CD4-positive, alpha-beta memory T cell (primary cell): ENCODE measurements around the gene HSF5. TPM values are rescaled to one million over a fixed set of nuclear protein-coding genes. Genes with fewer than 3 reads are reported as not detected.
A peak's percentile ranks its signal among the peaks of the same experiment; 100 is the strongest.

Experiments
- CTCF ChIA-PET: fragments of 350-600 bp; sonication (Branson Sonifier 250); formaldehyde crosslinking; loops from one replicate; lab custom pipeline; 2021; ENCODE audit warnings: inconsistent platforms; ENCODE audit not compliant: partially characterized antibody; lab: Charles Lee
- POLR2A ChIA-PET: fragments of 350-600 bp; sonication (Branson Sonifier 250); formaldehyde crosslinking; loops from one replicate; lab custom pipeline; 2021; ENCODE audit not compliant: partially characterized antibody; lab: Charles Lee
- DNase-seq, 5 donors: peaks; one replicate each; pipeline versions ENCODE4 v3.0.0 to v3.0.0-alpha.2; 2020 to 2022; ENCODE audit warnings: mixed read lengths in 1 of 5
- H3K27ac ChIP-seq: one replicate; pipeline ENCODE4 v1.7.0; 2013; ENCODE audit warnings: low read depth, low read length
- H3K27me3 ChIP-seq: 2 replicates; pipeline ENCODE4 v1.7.0; 2013; ENCODE audit warnings: mild to moderate bottlenecking, low read length, moderate library complexity; ENCODE audit not compliant: insufficient read depth
- H3K36me3 ChIP-seq: 2 replicates; pipeline ENCODE4 v1.7.0; 2013; ENCODE audit warnings: mild to moderate bottlenecking, low read length, moderate library complexity; ENCODE audit not compliant: insufficient read depth
- H3K4me1 ChIP-seq: 2 replicates; pipeline ENCODE4 v1.7.0; 2013; ENCODE audit warnings: mild to moderate bottlenecking, low read length, moderate library complexity; ENCODE audit not compliant: insufficient read depth
- H3K4me3 ChIP-seq, 2 donors: one replicate each; pipeline ENCODE4 v1.7.0; 2013; ENCODE audit warnings: low read length in 2 of 2, mild to moderate bottlenecking in 1 of 2
- H3K9me3 ChIP-seq, 2 donors: one replicate each; pipeline ENCODE4 v1.7.0; 2013; ENCODE audit warnings: low read length in 2 of 2, control low read depth in 1 of 2; ENCODE audit not compliant: control insufficient read depth in 1 of 2
- H3K27ac Mint-ChIP-seq, 7 donors: one replicate each; pipeline ENCODE4 v1.8.0; 2020 to 2021; ENCODE audit warnings: mixed read lengths in 7 of 7, mild to moderate bottlenecking in 6 of 7, inconsistent platforms in 3 of 7, moderate library complexity in 3 of 7
- H3K27me3 Mint-ChIP-seq, 2 donors: one replicate each; pipeline ENCODE4 v1.8.0; 2020 to 2021; ENCODE audit warnings: mixed read lengths in 2 of 2
- H3K36me3 Mint-ChIP-seq, 2 donors: one replicate each; pipeline ENCODE4 v1.8.0; 2020 to 2021; ENCODE audit warnings: mixed read lengths in 2 of 2, inconsistent platforms in 1 of 2, mild to moderate bottlenecking in 1 of 2
- H3K4me1 Mint-ChIP-seq, 4 donors: one replicate each; pipeline ENCODE4 v1.8.0; 2020 to 2021; ENCODE audit warnings: mixed read lengths in 4 of 4, mild to moderate bottlenecking in 1 of 4
- H3K4me3 Mint-ChIP-seq, 8 donors: one replicate each; pipeline ENCODE4 v1.8.0; 2020 to 2021; ENCODE audit warnings: mixed read lengths in 8 of 8, mild to moderate bottlenecking in 7 of 8, moderate library complexity in 6 of 8, inconsistent platforms in 3 of 8
- H3K9me3 Mint-ChIP-seq, 8 donors: one replicate each; pipeline ENCODE4 v1.8.0; 2020 to 2021; ENCODE audit warnings: mixed read lengths in 8 of 8, mild to moderate bottlenecking in 5 of 8, inconsistent platforms in 3 of 8, moderate library complexity in 1 of 8
- intact Hi-C: fragments of 100-400 bp; cut with micrococcal nuclease; formaldehyde crosslinking; loops from one replicate; pipeline ENCODE4 v1.15.1; 2023
- polyA plus RNA-seq, 2 donors: library from polyadenylated mRNA; unstranded; fragments of 300-500 nt; fragmentation: Illumina TruSeq; gene quantifications; one replicate each; pipeline ENCODE4 v1.2.3, GENCODE V29; 2021
- total RNA-seq, 2 experiments: library from RNA; stranded (reverse); gene quantifications; one replicate each; pipeline ENCODE4 v1.2.3, GENCODE V29; 2021

The HSF5 gene
- total and polyA plus RNA-seq, 4 experiments from 2014 or later: 0.84 to 2.4 (median 1.7) TPM

GRCh38 chr17:58380207-58381123 lies 107.7 kb downstream of the HSF5 start:
- intact Hi-C loops: no loop called here
- Mint-ChIP-seq H3K4me1 (peaks cover 37 to 53% (median 39%) of the 10 kb centered on the region in 4 donors), H3K27ac (peak overlapping the region in 2 of 7 donors; percentile 44 to 83), H3K9me3 (no peaks in the 10 kb centered on the region), H3K4me3 (no peak overlapping the region), H3K27me3 (no peaks in the 10 kb centered on the region), H3K36me3 (no peaks in the 10 kb centered on the region)
- Histone ChIP-seq H3K4me1 (peaks cover 44% of the 10 kb centered on the region), H3K36me3 (no peaks in the 10 kb centered on the region), H3K4me3 (no peak overlapping the region), H3K9me3 (no peaks in the 10 kb centered on the region), H3K27me3 (no peaks in the 10 kb centered on the region), H3K27ac (no peak overlapping the region)
- DNase-seq: no peak
- ChIA-PET POLR2A (interaction anchor here (1.2 to 2.3 kb wide), 7 partner anchors 29 to 53 kb away, joined by 4 to 10 read pairs (median 4); partner anchors contain the start of genes RNF43, SUPT4H1 and TSPOAP1), CTCF (interaction anchor here (1.2 to 1.6 kb wide), 2 partner anchors 12 kb away, joined by 3 to 5 read pairs; no protein-coding TSS in a partner anchor)

- POLR2A ChIA-PET: interaction anchor here (1.2 to 2.3 kb wide), 5 partner anchors 28 to 52 kb away, joined by 4 to 10 read pairs (median 5); partner anchors contain the start of genes RNF43 and SUPT4H1
- peaks cover 44% of the 10 kb centered on the region for H3K4me1 ChIP-seq
- peak overlapping the region in 4 of 7 donors; percentile 19 to 81 (median 38) for H3K27ac Mint-ChIP-seq
Observed at GRCh38 chr17:58379511-58379824, 108.7 kb downstream of the HSF5 start.

GRCh38 chr17:58378733-58379510 lies 109.3 kb downstream of the HSF5 start:
- H3K4me1 ChIP-seq: peaks cover 44% of the 10 kb centered on the region
- Mint-ChIP-seq H3K9me3 (no peaks in the 10 kb centered on the region), H3K36me3 (peaks cover 0 to under 1% of the 10 kb centered on the region in 2 donors), H3K27ac (peak overlapping the region in 5 of 7 donors; percentile 19 to 81 (median 38)), H3K27me3 (no peaks in the 10 kb centered on the region), H3K4me3 (peak overlapping the region in 7 of 8 donors; percentile 7 to 59 (median 39)), H3K4me1 (peaks cover 35 to 53% (median 38%) of the 10 kb centered on the region in 4 donors)
- H3K4me3 ChIP-seq: no peak overlapping the region
- no peaks in the 10 kb centered on the region for H3K9me3 ChIP-seq
- ChIA-PET CTCF (interaction anchor here (1.2 to 1.8 kb wide), 4 partner anchors 8 to 61 kb away, joined by 3 to 6 read pairs (median 5); no protein-coding TSS in a partner anchor), POLR2A (interaction anchor here (1.2 to 2.3 kb wide), 4 partner anchors 35 to 51 kb away, joined by 4 to 10 read pairs (median 5); partner anchors contain the start of gene RNF43)
- no peaks in the 10 kb centered on the region for H3K36me3 ChIP-seq
- peak in 1 of 5 donors; percentile 23 for DNase-seq
- H3K27ac ChIP-seq: no peak overlapping the region
- H3K27me3 ChIP-seq: no peaks in the 10 kb centered on the region
- intact Hi-C loops: no loop called here

More at GRCh38 chr17:58379511-58379824, 108.7 kb downstream of the HSF5 start:
- H3K27ac ChIP-seq: no peak overlapping the region
- intact Hi-C loops: no loop called here
- H3K4me1 Mint-ChIP-seq: peaks cover 35 to 53% (median 39%) of the 10 kb centered on the region in 4 donors
- CTCF ChIA-PET: interaction anchor here (1.2 to 1.8 kb wide), 3 partner anchors 9 to 62 kb away, joined by 3 to 6 read pairs (median 5); no protein-coding TSS in a partner anchor
- peak overlapping the region in 6 of 8 donors; percentile 7 to 59 (median 41) for H3K4me3 Mint-ChIP-seq
- H3K9me3 Mint-ChIP-seq: no peaks in the 10 kb centered on the region
- no peak overlapping the region for H3K4me3 ChIP-seq
- no peaks in the 10 kb centered on the region for H3K27me3 ChIP-seq
- no peaks in the 10 kb centered on the region for H3K9me3 ChIP-seq
- no peaks in the 10 kb centered on the region for H3K36me3 Mint-ChIP-seq
- H3K36me3 ChIP-seq: no peaks in the 10 kb centered on the region
- no peak for DNase-seq
- no peaks in the 10 kb centered on the region for H3K27me3 Mint-ChIP-seq

GRCh38 chr17:58377661-58378060 lies 110.5 kb downstream of the HSF5 start:
- no peak overlapping the region for H3K4me3 ChIP-seq
- H3K36me3 Mint-ChIP-seq: peaks cover 1 to 5% of the 10 kb centered on the region in 2 donors
- H3K4me3 Mint-ChIP-seq: peak overlapping the region in 1 of 8 donors; percentile 4
- no peaks in the 10 kb centered on the region for H3K9me3 ChIP-seq
- H3K4me1 ChIP-seq: peaks cover 39% of the 10 kb centered on the region
- H3K4me1 Mint-ChIP-seq: peaks cover 31 to 48% (median 33%) of the 10 kb centered on the region in 4 donors
- H3K27me3 ChIP-seq: no peaks in the 10 kb centered on the region
- H3K36me3 ChIP-seq: no peaks in the 10 kb centered on the region
- H3K27ac ChIP-seq: no peak overlapping the region
- intact Hi-C loops: no loop called here
- H3K27ac Mint-ChIP-seq: no peak overlapping the region
- ChIA-PET POLR2A (no interaction called here), CTCF (interaction anchor here (0.6 to 1.7 kb wide), 2 partner anchors 9 to 70 kb away, joined by 4 to 5 read pairs; no protein-coding TSS in a partner anchor)
- no peak for DNase-seq
- H3K27me3 Mint-ChIP-seq: no peaks in the 10 kb centered on the region
- no peaks in the 10 kb centered on the region for H3K9me3 Mint-ChIP-seq

- H3K27ac ChIP-seq: no peak overlapping the region
Observed at GRCh38 chr17:58377093-58377601, 111.1 kb downstream of the HSF5 start.

GRCh38 chr17:58376472-58377000 lies 111.7 kb downstream of the HSF5 start:
- ChIA-PET POLR2A (interaction anchor here (1.3 kb wide), 1 partner anchor 49 kb away, joined by 3 read pairs; no protein-coding TSS in a partner anchor), CTCF (no interaction called here)
- Histone ChIP-seq H3K36me3 (no peaks in the 10 kb centered on the region), H3K27me3 (no peaks in the 10 kb centered on the region), H3K4me1 (peaks cover 28% of the 10 kb centered on the region), H3K4me3 (no peak overlapping the region), H3K9me3 (no peaks in the 10 kb centered on the region), H3K27ac (no peak overlapping the region)
- no peak for DNase-seq
- no peaks in the 10 kb centered on the region for H3K9me3 Mint-ChIP-seq
- no peak overlapping the region for H3K27ac Mint-ChIP-seq
- intact Hi-C loops: no loop called here
- H3K36me3 Mint-ChIP-seq: peaks cover 1 to 8% of the 10 kb centered on the region in 2 donors
- H3K4me1 Mint-ChIP-seq: peaks cover 20 to 37% (median 24%) of the 10 kb centered on the region in 4 donors
- no peaks in the 10 kb centered on the region for H3K27me3 Mint-ChIP-seq
- no peak overlapping the region for H3K4me3 Mint-ChIP-seq

More at GRCh38 chr17:58377093-58377601, 111.1 kb downstream of the HSF5 start:
- H3K9me3 Mint-ChIP-seq: no peaks in the 10 kb centered on the region
- no peaks in the 10 kb centered on the region for H3K27me3 ChIP-seq
- H3K27ac Mint-ChIP-seq: peak overlapping the region in 2 of 7 donors; percentile 19 to 20
- no peak for DNase-seq
- H3K4me1 ChIP-seq: peaks cover 34% of the 10 kb centered on the region
- H3K9me3 ChIP-seq: no peaks in the 10 kb centered on the region
- no peak overlapping the region for H3K4me3 Mint-ChIP-seq
- no peak overlapping the region for H3K4me3 ChIP-seq
- intact Hi-C loops: no loop called here
- H3K27me3 Mint-ChIP-seq: no peaks in the 10 kb centered on the region
- POLR2A ChIA-PET: interaction anchor here (1.3 kb wide), 1 partner anchor 49 kb away, joined by 3 read pairs; no protein-coding TSS in a partner anchor
- peaks cover 1 to 8% of the 10 kb centered on the region in 2 donors for H3K36me3 Mint-ChIP-seq
- CTCF ChIA-PET: interaction anchor here (0.6 to 1.7 kb wide), 2 partner anchors 10 to 71 kb away, joined by 4 to 5 read pairs; no protein-coding TSS in a partner anchor
- no peaks in the 10 kb centered on the region for H3K36me3 ChIP-seq
- H3K4me1 Mint-ChIP-seq: peaks cover 26 to 43% (median 29%) of the 10 kb centered on the region in 4 donors
